Measurements from ENCODE around the gene PLRG1. TPM values are rescaled to one million over a fixed set of nuclear protein-coding genes. Genes with fewer than 3 reads are reported as not detected.

The PLRG1 gene
- total RNA-seq, 1 donor from 2014 or later, result 70.6 TPM

DNA sequence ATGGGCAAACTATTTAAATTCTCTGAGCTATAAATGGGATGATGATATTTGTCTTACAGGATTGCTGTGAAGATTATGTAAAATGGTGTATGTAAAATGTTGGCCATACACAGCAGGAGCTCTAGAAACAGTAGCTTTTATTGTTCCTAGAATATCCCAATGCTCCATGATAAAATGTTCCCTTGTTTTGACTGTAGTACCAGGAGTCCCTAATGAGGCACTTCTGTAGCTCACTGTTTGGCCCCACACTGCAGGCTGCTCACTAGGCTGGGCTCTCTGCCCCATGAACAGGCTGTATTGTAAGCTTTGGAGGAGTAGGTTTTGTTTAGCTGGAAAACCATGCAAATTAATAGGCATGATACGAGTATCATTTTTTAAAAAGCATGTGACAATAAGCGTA lies 43.7 kb upstream of the PLRG1 start:
- TF ChIP-seq, protein P1, sequence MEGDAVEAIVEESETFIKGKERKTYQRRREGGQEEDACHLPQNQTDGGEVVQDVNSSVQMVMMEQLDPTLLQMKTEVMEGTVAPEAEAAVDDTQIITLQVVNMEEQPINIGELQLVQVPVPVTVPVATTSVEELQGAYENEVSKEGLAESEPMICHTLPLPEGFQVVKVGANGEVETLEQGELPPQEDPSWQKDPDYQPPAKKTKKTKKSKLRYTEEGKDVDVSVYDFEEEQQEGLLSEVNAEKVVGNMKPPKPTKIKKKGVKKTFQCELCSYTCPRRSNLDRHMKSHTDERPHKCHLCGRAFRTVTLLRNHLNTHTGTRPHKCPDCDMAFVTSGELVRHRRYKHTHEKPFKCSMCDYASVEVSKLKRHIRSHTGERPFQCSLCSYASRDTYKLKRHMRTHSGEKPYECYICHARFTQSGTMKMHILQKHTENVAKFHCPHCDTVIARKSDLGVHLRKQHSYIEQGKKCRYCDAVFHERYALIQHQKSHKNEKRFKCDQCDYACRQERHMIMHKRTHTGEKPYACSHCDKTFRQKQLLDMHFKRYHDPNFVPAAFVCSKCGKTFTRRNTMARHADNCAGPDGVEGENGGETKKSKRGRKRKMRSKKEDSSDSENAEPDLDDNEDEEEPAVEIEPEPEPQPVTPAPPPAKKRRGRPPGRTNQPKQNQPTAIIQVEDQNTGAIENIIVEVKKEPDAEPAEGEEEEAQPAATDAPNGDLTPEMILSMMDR (IDR thresholded peaks at IDR 0.05; ENCODE audit: unreplicated experiment), result no peak
- H3K4me1 Mint-ChIP-seq (ENCODE audit: unreplicated experiment), result no peaks in the 10 kb centered on the region
- H3K27me3 Mint-ChIP-seq (ENCODE audit: unreplicated experiment), result peaks cover 3% of the 10 kb centered on the region
- H3K27ac Mint-ChIP-seq (ENCODE audit: unreplicated experiment), result no peak overlapping the region
- H3K36me3 Mint-ChIP-seq (ENCODE audit: low read depth, unreplicated experiment), result no peaks in the 10 kb centered on the region
- H3K9me3 Mint-ChIP-seq (ENCODE audit: unreplicated experiment), result no peaks in the 10 kb centered on the region
- no peak overlapping the region for H3K4me3 Mint-ChIP-seq (ENCODE audit: unreplicated experiment)
- DNase-seq (ENCODE audit: low spot score), result no peak

DNA sequence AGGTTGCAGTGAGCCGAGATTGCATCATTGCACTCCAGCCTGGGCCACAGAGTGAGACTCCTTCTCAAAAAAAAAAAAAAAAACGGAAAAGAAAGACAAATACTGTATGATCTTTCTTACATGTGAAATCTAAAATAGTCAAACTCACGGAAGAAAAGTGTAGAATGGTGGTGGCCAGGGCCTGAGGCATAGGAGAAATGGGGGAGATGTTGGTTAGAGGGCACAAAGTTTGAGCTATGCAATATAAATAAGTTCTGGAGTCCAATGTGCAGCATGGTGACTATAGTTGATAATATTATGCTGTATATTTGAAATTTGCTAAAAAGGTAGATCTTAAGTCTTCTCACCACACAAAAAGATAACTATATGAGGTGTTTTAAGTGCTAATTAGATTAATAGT lies 41.7 kb upstream of the PLRG1 start:
- TF ChIP-seq, protein P1 (IDR thresholded peaks at IDR 0.05; ENCODE audit: unreplicated experiment), result no peak
- Mint-ChIP-seq H3K36me3 (ENCODE audit: low read depth, unreplicated experiment) (no peaks in the 10 kb centered on the region), H3K9me3 (ENCODE audit: unreplicated experiment) (no peaks in the 10 kb centered on the region), H3K4me3 (ENCODE audit: unreplicated experiment) (no peak overlapping the region), H3K27ac (ENCODE audit: unreplicated experiment) (no peak overlapping the region), H3K27me3 (ENCODE audit: unreplicated experiment) (no peaks in the 10 kb centered on the region), H3K4me1 (ENCODE audit: unreplicated experiment) (no peaks in the 10 kb centered on the region)
- no peak for DNase-seq (ENCODE audit: low spot score)

DNA sequence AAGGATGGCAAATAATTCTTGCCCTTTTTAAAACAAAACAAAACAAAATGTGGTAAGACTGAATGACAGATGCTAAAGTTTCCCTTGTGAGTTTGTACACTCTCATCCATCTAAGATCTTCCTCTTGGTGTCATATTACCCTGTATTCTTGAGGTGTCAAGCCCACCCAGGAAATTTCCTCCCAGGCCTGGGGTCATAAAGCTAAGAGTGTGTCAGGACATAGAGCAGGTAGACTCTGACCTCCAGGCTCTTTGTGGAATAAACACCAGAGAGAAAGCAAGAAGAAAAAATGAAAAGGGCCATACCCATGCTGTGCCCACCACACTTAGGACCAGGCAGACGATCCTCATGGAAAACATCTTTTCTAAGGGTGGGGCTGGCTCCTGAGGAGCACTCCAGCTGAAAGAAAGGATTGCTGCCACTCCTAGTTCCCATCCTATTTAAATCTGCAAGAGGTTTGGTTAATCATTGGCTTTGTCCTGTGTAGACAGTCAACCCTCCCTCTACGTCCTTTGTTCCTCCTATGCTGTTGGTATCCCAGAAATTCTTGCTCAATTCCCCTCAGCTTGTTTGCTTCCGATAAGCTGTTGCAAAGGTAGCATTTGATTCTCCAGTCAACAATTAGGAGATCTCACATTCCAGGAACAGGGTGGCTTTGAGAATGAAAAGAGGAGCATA lies 40.3 kb upstream of the PLRG1 start, which contains the start of gene FGA:
Gene FGA, minus strand, starts transcription at position 414 of the 678 bp plus-strand sequence. Its CDS starts 55 bp downstream, at position 359.
- DNase-seq (ENCODE audit: low spot score), result no peak
- no peaks in the 10 kb centered on the region for H3K36me3 Mint-ChIP-seq (ENCODE audit: low read depth, unreplicated experiment)
- H3K4me3 Mint-ChIP-seq (ENCODE audit: unreplicated experiment), result no peak within 1 kb of the TSS
- H3K27ac Mint-ChIP-seq (ENCODE audit: unreplicated experiment), result no peak within 1 kb of the TSS
- TF ChIP-seq, protein P1 (IDR thresholded peaks at IDR 0.05; ENCODE audit: unreplicated experiment), result no peak
- no peaks in the 10 kb centered on the region for H3K4me1 Mint-ChIP-seq (ENCODE audit: unreplicated experiment)
- no peaks in the 10 kb centered on the region for H3K27me3 Mint-ChIP-seq (ENCODE audit: unreplicated experiment)
- no peaks in the 10 kb centered on the region for H3K9me3 Mint-ChIP-seq (ENCODE audit: unreplicated experiment)

DNA sequence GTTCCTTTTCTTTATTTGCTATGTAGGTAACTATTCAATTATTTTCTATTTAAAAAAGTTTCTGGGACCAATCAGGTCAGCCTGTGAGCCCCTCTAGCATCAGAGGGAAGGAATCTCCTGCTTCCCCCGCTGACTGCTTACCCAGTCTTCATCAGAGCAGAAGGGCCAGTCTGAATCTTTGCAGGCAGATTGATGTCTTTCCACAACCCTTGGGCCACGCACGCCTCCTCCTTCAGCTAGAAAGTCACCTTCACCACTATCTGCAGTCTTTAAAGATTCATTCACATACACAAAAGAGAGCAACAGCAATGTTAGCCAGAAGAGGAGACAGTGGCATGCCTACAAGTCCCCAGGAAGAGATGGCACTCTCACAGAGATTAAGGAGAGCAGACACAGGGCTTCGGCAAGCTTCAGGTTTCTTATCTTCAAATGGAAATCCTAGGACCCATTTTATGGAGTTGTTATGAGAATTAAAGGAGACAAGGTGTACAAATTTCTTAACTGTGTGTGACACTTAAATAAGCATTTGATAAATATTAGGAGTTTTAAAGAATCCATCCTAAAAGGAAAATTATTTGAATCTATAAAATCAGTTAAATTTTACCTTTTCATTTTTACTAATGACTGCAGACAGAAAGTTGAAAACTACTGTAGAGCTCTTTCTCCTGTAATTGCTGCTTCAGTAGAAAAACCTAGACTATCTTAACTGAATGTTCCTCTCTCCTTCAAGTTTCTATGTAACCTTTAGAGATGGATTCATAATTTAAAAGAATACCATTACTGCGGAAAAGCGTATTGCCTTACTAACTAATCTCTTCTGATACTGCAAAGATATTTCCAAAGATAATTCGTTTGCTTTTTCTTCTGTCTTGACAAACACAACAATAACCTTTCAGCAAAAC lies 39.3 kb upstream of the PLRG1 start:
- H3K9me3 Mint-ChIP-seq (ENCODE audit: unreplicated experiment), result no peaks in the 10 kb centered on the region
- H3K4me3 Mint-ChIP-seq (ENCODE audit: unreplicated experiment), result no peak overlapping the region
- DNase-seq (ENCODE audit: low spot score), result no peak
- H3K27me3 Mint-ChIP-seq (ENCODE audit: unreplicated experiment), result no peaks in the 10 kb centered on the region
- no peak overlapping the region for H3K27ac Mint-ChIP-seq (ENCODE audit: unreplicated experiment)
- H3K36me3 Mint-ChIP-seq (ENCODE audit: low read depth, unreplicated experiment), result no peaks in the 10 kb centered on the region
- TF ChIP-seq, protein P1 (IDR thresholded peaks at IDR 0.05; ENCODE audit: unreplicated experiment), result no peak
- no peaks in the 10 kb centered on the region for H3K4me1 Mint-ChIP-seq (ENCODE audit: unreplicated experiment)

- no peak overlapping the region for H3K4me3 Mint-ChIP-seq (ENCODE audit: unreplicated experiment)
- H3K27me3 Mint-ChIP-seq (ENCODE audit: unreplicated experiment), result no peaks in the 10 kb centered on the region
- no peaks in the 10 kb centered on the region for H3K36me3 Mint-ChIP-seq (ENCODE audit: low read depth, unreplicated experiment)
- H3K4me1 Mint-ChIP-seq (ENCODE audit: unreplicated experiment), result no peaks in the 10 kb centered on the region
- TF ChIP-seq, protein P1 (IDR thresholded peaks at IDR 0.05; ENCODE audit: unreplicated experiment), result no peak
- H3K9me3 Mint-ChIP-seq (ENCODE audit: unreplicated experiment), result no peaks in the 10 kb centered on the region
- H3K27ac Mint-ChIP-seq (ENCODE audit: unreplicated experiment), result no peak overlapping the region
- no peak for DNase-seq (ENCODE audit: low spot score)
These were observed 38.0 kb upstream of the PLRG1 start for GRCh38 chr4:154588198-154588597.

Measured in endothelial cell (in vitro differentiated cells).